A549 (cell line): Measurements from ENCODE around the gene NLRC5. TPM values are rescaled to one million over a fixed set of nuclear protein-coding genes. Genes with fewer than 3 reads are reported as not detected.

Experiments used
- ATAC-seq, 2 experiments: fragments of 200-7000 bp in 1 of 2; fragments of >200 bp in 1 of 2; cut with Nextera tagmentation in 1 of 2; cut with Tn5 transposase in 1 of 2; 3 replicates each; pipeline versions ENCODE4 v1.8.0 to v1.9.1; 2018 to 2020; ENCODE audit warnings: mild to moderate bottlenecking in 1 of 2, moderate library complexity in 1 of 2
- CTCF ChIA-PET: fragments of 300-600 bp; sonication (Branson Sonifier 250); formaldehyde crosslinking; extraction: SDS; loops from one replicate; lab custom pipeline; 2021; ENCODE audit warnings: antibody characterized with exemption, inconsistent platforms; lab: Yijun Ruan, JAX
- POLR2A ChIA-PET: fragments of 350-600 bp; formaldehyde crosslinking; extraction: SDS; loops from one replicate; lab custom pipeline; 2021; ENCODE audit warnings: antibody characterized with exemption, inconsistent platforms; lab: Yijun Ruan, JAX
- DNase-seq, 2 experiments: peaks; one replicate each; pipeline versions ENCODE4 v3.0.0 to v3.0.0-alpha.2; 2011 to 2016; ENCODE audit warnings: low read depth in 1 of 2, low spot score in 1 of 2
- FAIRE-seq: peaks from 2 replicates; lab custom pipeline; 2011; peaks lifted over from hg19 to GRCh38; lab: Jason Lieb, UNC
- H3K27ac ChIP-seq, 2 experiments: fragments of >200 bp; sonication (Bioruptor Twin); formaldehyde crosslinking; 3 replicates each; pipeline ENCODE4 v1.5.1; 2016 to 2017
- H3K4me1 ChIP-seq: fragments of >200 bp; sonication (Bioruptor Twin); formaldehyde crosslinking; 3 replicates; pipeline ENCODE4 v1.6.1; 2016
- H3K4me2 ChIP-seq: fragments of >200 bp; sonication (Bioruptor Twin); formaldehyde crosslinking; 3 replicates; pipeline ENCODE4 v1.6.1; 2016
- H3K4me3 ChIP-seq: fragments of >200 bp; sonication (Bioruptor Twin); formaldehyde crosslinking; 3 replicates; pipeline ENCODE4 v1.5.1; 2016
- H3K9me3 ChIP-seq: fragments of >200 bp; sonication (Bioruptor Twin); formaldehyde crosslinking; 3 replicates; pipeline ENCODE4 v1.6.1; 2016
- CHD2 ChIP-seq: fragments of 150-350 bp; IDR thresholded peaks from 2 replicates; pipeline ENCODE4 v1.6.1; 2014; ENCODE audit warnings: low read length; ENCODE audit not compliant: partially characterized antibody
- CHD4 ChIP-seq: fragments of 200-600 bp; sonication (generic); IDR thresholded peaks from 2 replicates; pipeline ENCODE4 v1.6.1; 2016; ENCODE audit warnings: antibody characterized with exemption, mild to moderate bottlenecking, borderline replicate concordance
- ESRRA ChIP-seq: fragments of 150-350 bp; IDR thresholded peaks from 2 replicates; pipeline ENCODE4 v1.6.1; 2014; ENCODE audit warnings: mild to moderate bottlenecking, low read length, borderline replicate concordance
- FOSL2 ChIP-seq, 2 experiments: fragments of 450-650 bp in 1 of 2; fragments of >200 bp in 1 of 2; sonication (Bioruptor Twin) in 1 of 2; formaldehyde crosslinking; IDR thresholded peaks; 2 replicates each; pipeline versions ENCODE4 v1.5.0 to v1.6.1; 2016 to 2020; ENCODE audit warnings: mild to moderate bottlenecking in 1 of 2, moderate library complexity in 1 of 2
- FOXS1 ChIP-seq: fragments of 250-450 bp; sonication (Bioruptor Pico); IDR thresholded peaks from 2 replicates; pipeline ENCODE4 v1.5.0; 2020; ENCODE audit warnings: mild to moderate bottlenecking, moderate library complexity
- HDAC2 ChIP-seq: fragments of 200-600 bp; sonication (generic); IDR thresholded peaks from 2 replicates; pipeline ENCODE4 v1.6.1; 2016
- JUN ChIP-seq, 2 experiments: fragments of >200 bp; sonication (Bioruptor Twin); formaldehyde crosslinking; IDR thresholded peaks; 2 replicates in 1 of 2; 3 replicates in 1 of 2; pipeline ENCODE4 v1.6.1; 2016 to 2017
- NFE2L2 ChIP-seq: fragments of 150-350 bp; conservative IDR thresholded peaks from 2 replicates; pipeline ENCODE4 v1.6.1; 2014; ENCODE audit warnings: low read length
- RAD21 ChIP-seq, 2 experiments: fragments of >200 bp in 1 of 2; sonication (Bioruptor Twin) in 1 of 2; formaldehyde crosslinking in 1 of 2; IDR thresholded peaks in 1 of 2; conservative IDR thresholded peaks in 1 of 2; 2 replicates in 1 of 2; 3 replicates in 1 of 2; pipeline ENCODE4 v1.6.1; 2012 to 2018; ENCODE audit warnings: inconsistent platforms in 1 of 2
- RARB ChIP-seq: fragments of 250-450 bp; sonication (Bioruptor Pico); IDR thresholded peaks from 2 replicates; pipeline ENCODE4 v1.8.0; 2021; ENCODE audit warnings: mild to moderate bottlenecking, moderate library complexity
- TFCP2L1 ChIP-seq: fragments of 250-450 bp; sonication (Bioruptor Pico); IDR thresholded peaks from 2 replicates; pipeline ENCODE4 v1.5.0; 2021; ENCODE audit warnings: mild to moderate bottlenecking
- ZFP36 ChIP-seq: fragments of 450-650 bp; IDR thresholded peaks from 2 replicates; pipeline ENCODE4 v1.6.1; 2014; ENCODE audit warnings: borderline replicate concordance; ENCODE audit not compliant: partially characterized antibody
- ZSCAN20 ChIP-seq: fragments of 250-450 bp; sonication (Bioruptor Pico); IDR thresholded peaks from 2 replicates; pipeline ENCODE4 v1.8.0; 2022; ENCODE audit warnings: mild to moderate bottlenecking, moderate library complexity
- WGBS: methylation state at CpG from one replicate; pipeline ENCODE4 v1.1.6; 2017; ENCODE audit errors: missing lambda C conversion rate; 5-methylcytosine and 5-hydroxymethylcytosine counted together
- polyA plus RNA-seq, 4 experiments: library from polyadenylated mRNA; depleted of rRNA in 3 of 4; stranded (reverse); fragments of >200 nt; fragmentation: RNase III in 1 of 4; extraction: RNeasy Plus Mini Kit Qiagen cat#74134 plus additional on column Dnase treatment in 1 of 4; gene quantifications; 2 replicates in 3 of 4; 3 replicates in 1 of 4; pipeline ENCODE4 v1.2.3, GENCODE V29; 2011 to 2017
- TF ChIP-seq, protein P1 (sequence below): fragments of >200 bp; sonication (Bioruptor Twin); formaldehyde crosslinking; IDR thresholded peaks from 2 replicates; pipeline ENCODE4 v1.6.1; 2016
- TF ChIP-seq, protein P2 (sequence below): fragments of >200 bp; sonication (Bioruptor Twin); formaldehyde crosslinking; IDR thresholded peaks from 3 replicates; pipeline ENCODE4 v1.5.1; 2016
- TF ChIP-seq, protein P3 (sequence below): fragments of 450-650 bp; IDR thresholded peaks from 2 replicates; pipeline ENCODE4 v1.6.1; 2014; ENCODE audit warnings: antibody characterized with exemption
- TF ChIP-seq, protein P4 (sequence below): fragments of >200 bp; sonication (Bioruptor Twin); formaldehyde crosslinking; IDR thresholded peaks from 3 replicates; pipeline ENCODE4 v1.6.1; 2016

NLRC5 gene
- polyA plus RNA-seq, 2 of the 4 experiments (the other 2 are of a cell fraction): 2.5 to 3.6 TPM

DNA sequence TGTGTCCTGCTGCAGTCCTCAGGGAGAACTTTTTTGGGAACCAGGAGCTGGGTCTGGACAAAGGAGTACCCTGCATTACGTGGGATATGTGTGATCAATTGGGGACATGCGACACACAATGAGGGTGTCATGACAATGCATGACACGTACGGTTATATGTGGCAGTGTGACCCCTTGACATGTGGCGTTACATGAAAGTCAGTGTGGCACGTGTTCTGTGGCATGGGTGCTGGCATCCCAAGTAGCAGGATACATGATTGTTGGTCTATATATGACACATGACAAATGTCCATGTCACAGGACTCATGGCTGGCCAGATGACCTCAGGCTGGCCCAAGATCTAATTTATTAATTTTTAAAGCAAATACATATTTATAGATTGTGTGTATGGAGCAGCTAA, 93.3 kb downstream of the NLRC5 start:
- Histone ChIP-seq H3K27ac (no peak overlapping the region), H3K9me3 (no peaks in the 10 kb centered on the region), H3K4me1 (no peaks in the 10 kb centered on the region), H3K4me2 (no peak overlapping the region), H3K4me3 (no peak overlapping the region)
- FAIRE-seq (no peak), DNase-seq (no peak), ATAC-seq (no peak)
- TF ChIP-seq HDAC2: no peak
- TF ChIP-seq, protein P1, sequence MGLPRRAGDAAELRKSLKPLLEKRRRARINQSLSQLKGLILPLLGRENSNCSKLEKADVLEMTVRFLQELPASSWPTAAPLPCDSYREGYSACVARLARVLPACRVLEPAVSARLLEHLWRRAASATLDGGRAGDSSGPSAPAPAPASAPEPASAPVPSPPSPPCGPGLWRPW: no peak
- TF ChIP-seq CHD4: no peak
- no peak for TF ChIP-seq ZFP36
- no peak for TF ChIP-seq NFE2L2
- ChIA-PET POLR2A (no interaction called here), CTCF (interaction anchor here (1.0 to 10.5 kb wide), 16 partner anchors 10 to 289 kb away, joined by 3 to 101 read pairs (median 12); partner anchors contain the start of gene CPNE2)
- WGBS: 79% methylated on average over 6 of the region's 6 CpGs

DNA sequence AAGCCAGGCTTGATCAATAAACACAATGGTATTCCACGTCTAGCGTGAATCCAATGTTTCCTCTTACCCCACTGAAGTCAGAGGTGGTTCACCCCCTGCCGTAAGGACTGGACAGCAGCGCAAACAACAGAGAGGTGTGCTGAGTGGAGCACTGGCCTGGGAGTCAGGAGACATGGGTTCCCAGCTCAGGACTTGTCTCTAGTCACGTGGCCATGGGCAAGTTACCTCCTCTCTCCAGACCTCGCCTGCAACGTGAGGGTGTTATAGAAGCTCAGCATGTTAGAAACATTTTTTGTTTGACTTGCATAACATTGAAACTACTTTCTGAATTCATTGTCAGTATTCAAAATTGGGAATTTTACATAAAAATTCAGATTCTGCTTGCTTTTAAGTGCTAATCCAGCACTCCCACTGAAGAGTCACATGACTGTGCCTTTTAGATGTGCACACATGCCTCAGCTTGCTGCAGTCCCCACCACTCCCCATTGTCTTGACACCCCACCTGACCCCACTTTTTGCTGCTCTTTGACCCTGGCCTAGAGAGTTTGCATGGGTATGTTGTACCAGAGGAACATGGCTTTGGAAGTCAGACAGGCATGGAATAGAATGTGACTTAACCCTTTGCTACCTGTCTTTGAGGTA, 94.2 kb downstream of the NLRC5 start:
- POLR2A ChIA-PET: no interaction called here
- Histone ChIP-seq H3K4me1 (no peaks in the 10 kb centered on the region), H3K27ac (no peak overlapping the region), H3K9me3 (no peaks in the 10 kb centered on the region), H3K4me2 (no peak overlapping the region), H3K4me3 (no peak overlapping the region)
- no peak for DNase-seq
- no peak for FAIRE-seq
- TF ChIP-seq FOXS1 (CRISPR knock-in tag) (no peak), FOSL2 (IDR thresholded peaks at IDR 0.05) (no peak), FOSL2 (CRISPR knock-in tag; IDR thresholded peaks at IDR 0.05) (no peak), RAD21 (conservative IDR thresholded peaks at IDR 0.05 in 1 of 2, IDR thresholded peaks at IDR 0.05 in 1 of 2) (no peak), JUN (IDR thresholded peaks at IDR 0.05) (no peak), CHD2 (no peak), ZSCAN20 (no peak), RARB (CRISPR knock-in tag) (no peak), ESRRA (no peak), TFCP2L1 (CRISPR knock-in tag) (no peak)
- TF ChIP-seq, protein P2, sequence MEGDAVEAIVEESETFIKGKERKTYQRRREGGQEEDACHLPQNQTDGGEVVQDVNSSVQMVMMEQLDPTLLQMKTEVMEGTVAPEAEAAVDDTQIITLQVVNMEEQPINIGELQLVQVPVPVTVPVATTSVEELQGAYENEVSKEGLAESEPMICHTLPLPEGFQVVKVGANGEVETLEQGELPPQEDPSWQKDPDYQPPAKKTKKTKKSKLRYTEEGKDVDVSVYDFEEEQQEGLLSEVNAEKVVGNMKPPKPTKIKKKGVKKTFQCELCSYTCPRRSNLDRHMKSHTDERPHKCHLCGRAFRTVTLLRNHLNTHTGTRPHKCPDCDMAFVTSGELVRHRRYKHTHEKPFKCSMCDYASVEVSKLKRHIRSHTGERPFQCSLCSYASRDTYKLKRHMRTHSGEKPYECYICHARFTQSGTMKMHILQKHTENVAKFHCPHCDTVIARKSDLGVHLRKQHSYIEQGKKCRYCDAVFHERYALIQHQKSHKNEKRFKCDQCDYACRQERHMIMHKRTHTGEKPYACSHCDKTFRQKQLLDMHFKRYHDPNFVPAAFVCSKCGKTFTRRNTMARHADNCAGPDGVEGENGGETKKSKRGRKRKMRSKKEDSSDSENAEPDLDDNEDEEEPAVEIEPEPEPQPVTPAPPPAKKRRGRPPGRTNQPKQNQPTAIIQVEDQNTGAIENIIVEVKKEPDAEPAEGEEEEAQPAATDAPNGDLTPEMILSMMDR: no peak
- TF ChIP-seq, protein P3, sequence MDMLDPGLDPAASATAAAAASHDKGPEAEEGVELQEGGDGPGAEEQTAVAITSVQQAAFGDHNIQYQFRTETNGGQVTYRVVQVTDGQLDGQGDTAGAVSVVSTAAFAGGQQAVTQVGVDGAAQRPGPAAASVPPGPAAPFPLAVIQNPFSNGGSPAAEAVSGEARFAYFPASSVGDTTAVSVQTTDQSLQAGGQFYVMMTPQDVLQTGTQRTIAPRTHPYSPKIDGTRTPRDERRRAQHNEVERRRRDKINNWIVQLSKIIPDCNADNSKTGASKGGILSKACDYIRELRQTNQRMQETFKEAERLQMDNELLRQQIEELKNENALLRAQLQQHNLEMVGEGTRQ: no peak
- TF ChIP-seq, protein P4, sequence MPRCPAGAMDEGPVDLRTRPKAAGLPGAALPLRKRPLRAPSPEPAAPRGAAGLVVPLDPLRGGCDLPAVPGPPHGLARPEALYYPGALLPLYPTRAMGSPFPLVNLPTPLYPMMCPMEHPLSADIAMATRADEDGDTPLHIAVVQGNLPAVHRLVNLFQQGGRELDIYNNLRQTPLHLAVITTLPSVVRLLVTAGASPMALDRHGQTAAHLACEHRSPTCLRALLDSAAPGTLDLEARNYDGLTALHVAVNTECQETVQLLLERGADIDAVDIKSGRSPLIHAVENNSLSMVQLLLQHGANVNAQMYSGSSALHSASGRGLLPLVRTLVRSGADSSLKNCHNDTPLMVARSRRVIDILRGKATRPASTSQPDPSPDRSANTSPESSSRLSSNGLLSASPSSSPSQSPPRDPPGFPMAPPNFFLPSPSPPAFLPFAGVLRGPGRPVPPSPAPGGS: no peak
- TF ChIP-seq, protein P1: no peak
- CTCF ChIA-PET: interaction anchor here (0.8 to 10.5 kb wide), 52 partner anchors 7 to 439 kb away, joined by 3 to 101 read pairs (median 5); partner anchors contain the start of genes CETP, CPNE2, PSME3IP1 and RSPRY1
- WGBS: 32% methylated on average over 7 of the region's 7 CpGs
- ATAC-seq: no peak; a peak in 1 of 6 replicates
